NCI-H128 (cell line): ENCODE data around the gene COL26A1.
"Not testable (repeated sequence)": the region's sequence is repeated elsewhere in the genome, so short reads cannot be mapped to it uniquely, and the experiment has no call there.

Source experiments
- DNase-seq: peaks from one replicate; lab custom pipeline; 2025; ENCODE audit not compliant: unreplicated experiment; lab: John Stamatoyannopoulos, UW

The COL26A1 gene

GRCh38 chr7:101547916-101548661 is 185.4 kb downstream of the COL26A1 start:
- DNase-seq = no peak

- DNase-seq = no peak
These were observed 187.1 kb downstream of the COL26A1 start for GRCh38 chr7:101549734-101550133.

GRCh38 chr7:101550641-101551541 is 188.2 kb downstream of the COL26A1 start:
- no peak for DNase-seq

GRCh38 chr7:101553018-101553770 is 190.5 kb downstream of the COL26A1 start:
- DNase-seq = no peak

GRCh38 chr7:101553771-101554445 is 191.2 kb downstream of the COL26A1 start:
- no peak for DNase-seq

- no peak for DNase-seq
These were observed 192.1 kb downstream of the COL26A1 start for GRCh38 chr7:101554584-101555268.

GRCh38 chr7:101555269-101555920 is 192.7 kb downstream of the COL26A1 start:
- no peak for DNase-seq

- no peak for DNase-seq
These were observed 193.2 kb downstream of the COL26A1 start for GRCh38 chr7:101555921-101556275.

- DNase-seq = no peak
These were observed 193.8 kb downstream of the COL26A1 start for GRCh38 chr7:101556453-101556968.

- no peak for DNase-seq
These were observed 194.7 kb downstream of the COL26A1 start for GRCh38 chr7:101557421-101557820.

GRCh38 chr7:101557978-101558741 is 195.5 kb downstream of the COL26A1 start:
- DNase-seq = no peak

GRCh38 chr7:101558742-101559325 is 196.2 kb downstream of the COL26A1 start:
- DNase-seq = no peak

- no peak for DNase-seq
These were observed 196.9 kb downstream of the COL26A1 start for GRCh38 chr7:101559586-101559985.

- not testable (repeated sequence) for DNase-seq
These were observed 197.3 kb downstream of the COL26A1 start for GRCh38 chr7:101560021-101560420.

- DNase-seq = no peak
These were observed 198.2 kb downstream of the COL26A1 start for GRCh38 chr7:101560856-101561255.

- DNase-seq = not testable (repeated sequence)
These were observed 198.6 kb downstream of the COL26A1 start for GRCh38 chr7:101561293-101561692.

GRCh38 chr7:101562531-101563197 is 200.0 kb downstream of the COL26A1 start:
- no peak for DNase-seq
